AG09309 (cell line): ENCODE data around the gene ERCC5.

ENCODE experiments used
- DNase-seq: peaks from one replicate; pipeline ENCODE4 v3.0.0-alpha.2; 2010; ENCODE audit warnings: low read depth
- H3K4me3 ChIP-seq: 2 replicates; pipeline ENCODE4 v1.5.1; 2011; ENCODE audit warnings: mild to moderate bottlenecking, low read depth, low read length, moderate library complexity; ENCODE audit not compliant: control insufficient read depth
- CTCF ChIP-seq: IDR thresholded peaks from 2 replicates; pipeline ENCODE4 v1.5.1; 2011; ENCODE audit warnings: mild to moderate bottlenecking, low read depth, low read length, inconsistent platforms; ENCODE audit not compliant: insufficient read depth, control insufficient read depth; ENCODE audit errors: missing control alignments

Gene ERCC5

GRCh38 chr13:102838273-102838672 lies 7.6 kb upstream of the ERCC5 start:
- no peak overlapping the region for H3K4me3 ChIP-seq
- no peak for TF ChIP-seq CTCF
- no peak for DNase-seq

GRCh38 chr13:102838982-102839381 lies 6.8 kb upstream of the ERCC5 start:
- DNase-seq = no peak
- no peak for TF ChIP-seq CTCF
- H3K4me3 ChIP-seq = no peak overlapping the region

GRCh38 chr13:102839462-102839861 lies 6.4 kb upstream of the ERCC5 start:
- no peak overlapping the region for H3K4me3 ChIP-seq
- no peak for TF ChIP-seq CTCF
- DNase-seq = peak; percentile 25

GRCh38 chr13:102845289-102845629 lies 573 bp upstream of the ERCC5 start:
- H3K4me3 ChIP-seq = peak overlapping the region; percentile 88
- TF ChIP-seq CTCF = no peak
- DNase-seq = no peak

GRCh38 chr13:102846261-102847015 lies 606 bp downstream of the ERCC5 start:
- H3K4me3 ChIP-seq = peak overlapping the region; percentile 88
- DNase-seq = no peak
- TF ChIP-seq CTCF = no peak

GRCh38 chr13:102847272-102848234 lies 1.7 kb downstream of the ERCC5 start:
- TF ChIP-seq CTCF = peak; percentile 74
- no peak for DNase-seq
- peak overlapping the region; percentile 88 for H3K4me3 ChIP-seq
